IMR-90 (cell line): Measurements from ENCODE around the gene CRTC1. TPM values are rescaled to one million over a fixed set of nuclear protein-coding genes. Genes with fewer than 3 reads are reported as not detected.

Experiments used
- ATAC-seq: fragments of 200-7000 bp; cut with Tn5 transposase; 2 replicates; pipeline ENCODE4 v1.9.1; 2020; ENCODE audit warnings: low read depth, mild to moderate bottlenecking, moderate library complexity
- BruUV-seq: library from RNA; stranded (reverse); fragments of 400-500 nt; replicated peaks from 2 replicates; lab custom pipeline; 2021; lab: Mats Ljungman, UMichigan
- CTCF ChIA-PET: fragments of 300-600 bp; formaldehyde crosslinking; extraction: SDS; loops from one replicate; lab custom pipeline; 2021; ENCODE audit warnings: antibody characterized with exemption; lab: Yijun Ruan, JAX
- POLR2A ChIA-PET: fragments of 300-600 bp; sonication (Branson Sonifier 250); formaldehyde crosslinking; loops from one replicate; lab custom pipeline; 2022; ENCODE audit warnings: antibody characterized with exemption; ENCODE audit not compliant: unreplicated experiment; lab: Charles Lee
- DNase-seq: peaks from one replicate; pipeline ENCODE4 v3.0.0; 2013
- H2AFZ ChIP-seq: replicated peaks from 2 replicates; pipeline ENCODE3; 2013; ENCODE audit warnings: low read length, mild to moderate bottlenecking; ENCODE audit not compliant: poor library complexity
- H2AK5ac ChIP-seq: 2 replicates; pipeline ENCODE4 v1.6.1; 2013; ENCODE audit warnings: low read depth, low read length, inconsistent platforms
- H2AK9ac ChIP-seq: replicated peaks from 2 replicates; pipeline ENCODE3; 2013; ENCODE audit warnings: mild to moderate bottlenecking, low read depth, low read length, moderate library complexity; ENCODE audit not compliant: poor library complexity
- H2BK120ac ChIP-seq: 2 replicates; pipeline ENCODE4 v1.6.1; 2013; ENCODE audit warnings: low read depth, low read length, inconsistent platforms
- H2BK15ac ChIP-seq: 3 replicates; pipeline ENCODE4 v1.6.1; 2013; ENCODE audit warnings: low read depth, low read length, inconsistent platforms
- H2BK20ac ChIP-seq: 2 replicates; pipeline ENCODE4 v1.6.1; 2013; ENCODE audit warnings: low read depth, mild to moderate bottlenecking, inconsistent platforms, low read length, moderate library complexity
- H2BK5ac ChIP-seq: 2 replicates; pipeline ENCODE4 v1.6.1; 2013; ENCODE audit warnings: mild to moderate bottlenecking, low read depth, low read length, inconsistent platforms; ENCODE audit not compliant: poor library complexity, severe bottlenecking
- H3K14ac ChIP-seq: replicated peaks from 2 replicates; pipeline ENCODE4 v1.6.1; 2013; ENCODE audit warnings: low read depth, low read length, inconsistent platforms
- H3K18ac ChIP-seq: 2 replicates; pipeline ENCODE4 v1.6.1; 2013; ENCODE audit warnings: low read depth, low read length, control low read depth
- H3K23ac ChIP-seq: 2 replicates; pipeline ENCODE4 v1.6.1; 2013; ENCODE audit warnings: low read depth, low read length, inconsistent platforms
- H3K27ac ChIP-seq: 2 replicates; pipeline ENCODE4 v1.5.1; 2013; ENCODE audit warnings: mild to moderate bottlenecking, control low read depth, low read length; ENCODE audit not compliant: insufficient read depth
- H3K27me3 ChIP-seq: 2 replicates; pipeline ENCODE4 v1.6.1; 2013; ENCODE audit warnings: low read length; ENCODE audit not compliant: control insufficient read depth, insufficient read depth
- H3K36me3 ChIP-seq: 2 replicates; pipeline ENCODE4 v1.6.1; 2013; ENCODE audit warnings: low read length, mixed read lengths; ENCODE audit not compliant: control insufficient read depth, insufficient read depth
- H3K4ac ChIP-seq: 2 replicates; pipeline ENCODE4 v1.6.1; 2013; ENCODE audit warnings: low read depth, low read length, inconsistent platforms
- H3K4me1 ChIP-seq: 2 replicates; pipeline ENCODE4 v1.6.1; 2013; ENCODE audit warnings: low read length, mixed read lengths; ENCODE audit not compliant: control insufficient read depth, insufficient read depth
- H3K4me2 ChIP-seq: 2 replicates; pipeline ENCODE4 v1.6.1; 2013; ENCODE audit warnings: low read depth, mild to moderate bottlenecking, control low read depth, low read length, moderate library complexity
- H3K4me3 ChIP-seq: 2 replicates; pipeline ENCODE4 v1.5.1; 2013; ENCODE audit warnings: low read depth, mild to moderate bottlenecking, control low read depth, low read length, moderate library complexity; ENCODE audit not compliant: insufficient read depth
- H3K56ac ChIP-seq: 2 replicates; pipeline ENCODE4 v1.6.1; 2013; ENCODE audit warnings: low read length, inconsistent platforms; ENCODE audit not compliant: insufficient read depth; ENCODE audit errors: extremely low read depth
- H3K79me1 ChIP-seq, 2 experiments: 2 replicates each; pipeline ENCODE4 v1.6.1; 2013; ENCODE audit warnings: low read length in 2 of 2, inconsistent platforms in 1 of 2, low read depth in 1 of 2
- H3K9ac ChIP-seq: 2 replicates; pipeline ENCODE4 v1.6.1; 2013; ENCODE audit warnings: low read depth, low read length, control low read depth
- H3K9me1 ChIP-seq: 2 replicates; pipeline ENCODE4 v1.6.1; 2013; ENCODE audit warnings: low read length, inconsistent platforms; ENCODE audit not compliant: insufficient read depth
- H3K9me3 ChIP-seq: 2 replicates; pipeline ENCODE4 v1.6.1; 2013; ENCODE audit warnings: low read length; ENCODE audit not compliant: control insufficient read depth, insufficient read depth
- H4K20me1 ChIP-seq: 2 replicates; pipeline ENCODE4 v1.6.1; 2013; ENCODE audit warnings: low read length, inconsistent platforms; ENCODE audit not compliant: insufficient read depth
- H4K5ac ChIP-seq: 2 replicates; pipeline ENCODE4 v1.6.1; 2013; ENCODE audit warnings: mild to moderate bottlenecking, low read depth, low read length, control low read depth
- H4K8ac ChIP-seq, 2 experiments: 2 replicates each; pipeline ENCODE4 v1.6.1; 2013; ENCODE audit warnings: low read depth in 2 of 2, low read length in 2 of 2, control low read depth in 1 of 2, inconsistent platforms in 1 of 2
- H4K91ac ChIP-seq: 2 replicates; pipeline ENCODE4 v1.6.1; 2013; ENCODE audit warnings: low read depth, low read length, inconsistent platforms; ENCODE audit not compliant: insufficient read depth
- ELK1 ChIP-seq: fragments of 150-350 bp; IDR thresholded peaks from 2 replicates; pipeline ENCODE4 v1.6.1; 2016; ENCODE audit warnings: low read depth, mild to moderate bottlenecking, low read length, moderate library complexity, borderline replicate concordance
- FOS ChIP-seq: fragments of 150-350 bp; IDR thresholded peaks from 2 replicates; pipeline ENCODE4 v1.6.1; 2016; ENCODE audit warnings: low read depth, low read length
- MAZ ChIP-seq: IDR thresholded peaks from 2 replicates; pipeline ENCODE4 v1.6.1; 2012; ENCODE audit warnings: low read depth, mild to moderate bottlenecking, low read length, improper control_type of control experiment, moderate library complexity, borderline replicate concordance
- NFE2L2 ChIP-seq: fragments of 150-350 bp; IDR thresholded peaks from 2 replicates; pipeline ENCODE4 v1.6.1; 2016; ENCODE audit warnings: low read depth, mild to moderate bottlenecking, low read length
- POLR2A ChIP-seq: IDR thresholded peaks from 2 replicates; pipeline ENCODE4 v1.6.1; 2012; ENCODE audit warnings: mild to moderate bottlenecking, low read depth, low read length
- RFX5 ChIP-seq: IDR thresholded peaks from 2 replicates; pipeline ENCODE4 v1.8.0; 2012; ENCODE audit warnings: low read depth, mild to moderate bottlenecking, low read length, moderate library complexity
- USF2 ChIP-seq: fragments of 150-350 bp; IDR thresholded peaks from 2 replicates; pipeline ENCODE4 v1.6.1; 2017; ENCODE audit warnings: mild to moderate bottlenecking, antibody characterized with exemption, low read length, low read depth
- WGBS, 2 experiments: methylation state at CpG; one replicate each; pipeline versions ENCODE4 v1.1.5 to v1.1.7; 2013; ENCODE audit warnings: missing lambda C conversion rate in 2 of 2; ENCODE audit not compliant: insufficient read length in 1 of 2; ENCODE audit errors: extremely low coverage in 2 of 2; 5-methylcytosine and 5-hydroxymethylcytosine counted together
- dilution Hi-C: fragments of 300-500 bp; cut with HindIII; formaldehyde crosslinking; loops from one replicate; pipeline ENCODE4 v1.14.3; 2018; ENCODE audit warnings: low sequenced_read_pairs; ENCODE audit not compliant: unreplicated experiment
- in situ Hi-C: fragments of 300-500 bp; cut with MboI; formaldehyde crosslinking; loops from 3 replicates; pipeline ENCODE4 v1.14.3; 2019; ENCODE audit warnings: low sequenced_read_pairs, inconsistent platforms, mixed read lengths
- intact Hi-C: fragments of 100-400 bp; cut with micrococcal nuclease; formaldehyde crosslinking; loops from 2 replicates; pipeline ENCODE4 v1.10.0; 2022
- polyA plus RNA-seq, 3 experiments: library from polyadenylated mRNA; depleted of rRNA; stranded (reverse); fragments of >200 nt; gene quantifications; 2 replicates each; pipeline ENCODE4 v1.2.3, GENCODE V29; 2012; ENCODE audit warnings: low replicate concordance in 1 of 3
- total RNA-seq: library from RNA; depleted of rRNA; stranded (reverse); fragments of >200 nt; gene quantifications from 2 replicates; pipeline ENCODE4 v1.2.3, GENCODE V29; 2012

The CRTC1 gene
- total and polyA plus RNA-seq, 2 of the 4 experiments (the other 2 are of a cell fraction): 0.18 to 5.7 TPM

- Histone ChIP-seq H3K9me1 (no peaks in the 10 kb centered on the region; the same call in 1 of the 2 replicates), H2AK5ac (no peak overlapping the region), H4K8ac (no peak overlapping the region), H3K56ac (no peak overlapping the region), H3K9ac (no peak overlapping the region), H2BK120ac (no peak overlapping the region), H4K20me1 (peaks cover 45% of the 10 kb centered on the region), H3K27ac (no peak overlapping the region), H3K14ac (no peak overlapping the region), H3K4ac (no peak overlapping the region), H2BK5ac (no peak overlapping the region), H3K4me3 (no peak overlapping the region), H3K23ac (no peak overlapping the region), H4K91ac (no peak overlapping the region), H4K5ac (no peak overlapping the region), H3K79me1 (peaks cover 0 to 20% of the 10 kb centered on the region in 2 experiments; a peak in 2 of 4 replicates), H2BK15ac (no peak overlapping the region), H2AK9ac (no peak overlapping the region), H2AFZ (no peak overlapping the region), H3K9me3 (no peaks in the 10 kb centered on the region), H2BK20ac (no peak overlapping the region), H3K4me1 (peaks cover 11% of the 10 kb centered on the region; the same call in 1 of the 2 replicates), H3K18ac (no peak overlapping the region), H3K27me3 (no peaks in the 10 kb centered on the region), H3K36me3 (no peaks in the 10 kb centered on the region), H3K4me2 (no peak overlapping the region)
- intact Hi-C loops: no loop called here
- WGBS, 2 experiments: 82% methylated on average over 5 of the region's 9 CpGs; no CpG with 5 or more reads in 1 of the 2 experiments
- no peak for TF ChIP-seq USF2
- TF ChIP-seq ELK1: no peak
- TF ChIP-seq FOS: no peak
- TF ChIP-seq NFE2L2: no peak
- TF ChIP-seq RFX5: no peak
- TF ChIP-seq MAZ: no peak
- TF ChIP-seq POLR2A: no peak
- dilution Hi-C loops: no loop called here
- ChIA-PET CTCF (no interaction called here), POLR2A (no interaction called here)
- in situ Hi-C loops: no loop called here
- no peak for DNase-seq
- no peak for ATAC-seq
- no TSS peak for BruUV-seq
Measured at GRCh38 chr19:18735752-18736151, 52.3 kb downstream of the CRTC1 start.
